ENCODE results near the gene GATC.

- no peak for TF ChIP-seq CTCF (IDR thresholded peaks at IDR 0.05)
- no peak for TF ChIP-seq POLR2A (IDR thresholded peaks at IDR 0.05)
- no peak for TF ChIP-seq POLR2AphosphoS5 (IDR thresholded peaks at IDR 0.05)
- TF ChIP-seq EP300 (IDR thresholded peaks at IDR 0.05) = no peak
Observed at GRCh38 chr12:120496413-120497340, 50.4 kb downstream of the GATC start.
